Thyroid gland (tissue), 4 donors: ENCODE results near the gene COL12A1. TPM values are rescaled to one million over a fixed set of nuclear protein-coding genes. Genes with fewer than 3 reads are reported as not detected.
"Not testable (repeated sequence)": the region's sequence is repeated elsewhere in the genome, so short reads cannot be mapped to it uniquely, and the experiment has no call there.

Experiments
- DNase-seq, 2 donors: peaks; one replicate each; pipeline ENCODE4 v3.0.0-alpha.2; 2019
- H3K27ac ChIP-seq, 3 donors: fragments of 200-600 bp; sonication (generic); 1 replicate in 2 of 3; 2 replicates in 1 of 3; pipeline ENCODE4 v1.5.1; 2016 to 2019; ENCODE audit warnings: mild to moderate bottlenecking in 1 of 3, moderate library complexity in 1 of 3
- H3K27me3 ChIP-seq: fragments of 200-600 bp; sonication (generic); one replicate; pipeline ENCODE4 v1.5.1; 2019
- H3K36me3 ChIP-seq, 2 donors: fragments of 200-600 bp; sonication (generic); one replicate each; pipeline ENCODE4 v1.5.1; 2016 to 2019
- H3K4me1 ChIP-seq, 2 donors: fragments of 200-600 bp; sonication (generic); one replicate each; pipeline ENCODE4 v1.5.1; 2017 to 2019
- H3K4me3 ChIP-seq, 3 donors: fragments of 200-600 bp; sonication (generic); replicated peaks in 1 of 3; 1 replicate in 2 of 3; 2 replicates in 1 of 3; pipeline ENCODE4 v1.5.1; 2016; ENCODE audit warnings: mild to moderate bottlenecking in 1 of 3
- H3K9me3 ChIP-seq: fragments of 200-600 bp; sonication (generic); one replicate; pipeline ENCODE4 v1.5.1; 2017
- CTCF ChIP-seq, 6 experiments: fragments of 200-600 bp in 3 of 6; fragments of 450-650 bp in 3 of 6; sonication (generic) in 3 of 6; IDR thresholded peaks; one replicate each; pipeline ENCODE4 v1.5.1; 2016 to 2019; ENCODE audit warnings: antibody characterized with exemption in 6 of 6, mild to moderate bottlenecking in 2 of 6, inconsistent platforms in 1 of 6, moderate library complexity in 1 of 6
- POLR2A ChIP-seq, 2 donors: fragments of 450-650 bp; IDR thresholded peaks; one replicate each; pipeline ENCODE4 v1.6.1; 2017; ENCODE audit warnings: antibody characterized with exemption in 2 of 2, mild to moderate bottlenecking in 2 of 2, moderate library complexity in 1 of 2
- WGBS, 2 donors: methylation state at CpG; one replicate each; pipeline ENCODE4 v1.1.5; 2017; 5-methylcytosine and 5-hydroxymethylcytosine counted together
- intact Hi-C: fragments of 100-400 bp; cut with DNase I; formaldehyde crosslinking; loops from one replicate; pipeline ENCODE4 v1.15.1; 2023
- total RNA-seq, 4 donors: library from RNA; depleted of rRNA; stranded (reverse); fragments of >200 nt; gene quantifications; one replicate each; pipeline ENCODE4 v1.2.3, GENCODE V29; 2016

Gene COL12A1
- total RNA-seq, 4 donors from 2014 or later = 17.2 to 52.9 (median 27.0) TPM

- Histone ChIP-seq H3K27ac (no peak overlapping the region), H3K36me3 (no peaks in the 10 kb centered on the region), H3K9me3 (no peaks in the 10 kb centered on the region), H3K4me3 (no peak overlapping the region), H3K27me3 (no peaks in the 10 kb centered on the region), H3K4me1 (peaks cover 8 to 28% of the 10 kb centered on the region in 2 donors)
- intact Hi-C loops = no loop called here
- 56 to 63% methylated on average over 1 of the region's 1 CpG for WGBS, 2 donors
- TF ChIP-seq POLR2A (IDR thresholded peaks at IDR 0.05) = no peak
- TF ChIP-seq CTCF (IDR thresholded peaks at IDR 0.05) = no peak
- no peak for DNase-seq
Observed at GRCh38 chr6:75201021-75201420, 4.8 kb downstream of the COL12A1 start.

- H3K9me3 ChIP-seq = no peaks in the 10 kb centered on the region
- peaks cover 5 to 17% of the 10 kb centered on the region in 2 donors for H3K4me1 ChIP-seq
- no peak for TF ChIP-seq CTCF (IDR thresholded peaks at IDR 0.05)
- no peak for TF ChIP-seq POLR2A (IDR thresholded peaks at IDR 0.05)
- no peak for DNase-seq
- H3K36me3 ChIP-seq = no peaks in the 10 kb centered on the region
- 82 to 85% methylated on average over 3 of the region's 3 CpGs for WGBS, 2 donors
- no peaks in the 10 kb centered on the region for H3K27me3 ChIP-seq
- intact Hi-C loops = no loop called here
- H3K27ac ChIP-seq = no peak overlapping the region
- no peak overlapping the region for H3K4me3 ChIP-seq
Observed at GRCh38 chr6:75199889-75200288, 6.0 kb downstream of the COL12A1 start.

- no peak for TF ChIP-seq POLR2A (IDR thresholded peaks at IDR 0.05)
- Histone ChIP-seq H3K27me3 (no peaks in the 10 kb centered on the region), H3K27ac (no peak overlapping the region), H3K9me3 (no peaks in the 10 kb centered on the region), H3K36me3 (no peaks in the 10 kb centered on the region), H3K4me1 (no peaks in the 10 kb centered on the region), H3K4me3 (no peak overlapping the region)
- 42 to 43% methylated on average over 2 of the region's 2 CpGs for WGBS, 2 donors
- DNase-seq = no peak
- intact Hi-C loops = no loop called here
Observed at GRCh38 chr6:75196081-75196687, 9.7 kb downstream of the COL12A1 start.

GRCh38 chr6:75188221-75188925, 17.5 kb downstream of the COL12A1 start:
- no peak for TF ChIP-seq POLR2A (IDR thresholded peaks at IDR 0.05)
- TF ChIP-seq CTCF (IDR thresholded peaks at IDR 0.05) = no peak
- Histone ChIP-seq H3K4me3 (no peak overlapping the region), H3K27ac (no peak overlapping the region), H3K27me3 (no peaks in the 10 kb centered on the region), H3K9me3 (no peaks in the 10 kb centered on the region), H3K36me3 (no peaks in the 10 kb centered on the region), H3K4me1 (no peaks in the 10 kb centered on the region)
- intact Hi-C loops = loop anchor here (10.0 kb wide), 1 partner anchor 114 kb away; no protein-coding TSS in a partner anchor
- no peak for DNase-seq
- 75 to 85% methylated on average over 3 of the region's 3 CpGs for WGBS, 2 donors

- not testable (repeated sequence) for H3K27ac ChIP-seq, H3K36me3 ChIP-seq, H3K27me3 ChIP-seq, H3K4me1 ChIP-seq, H3K9me3 ChIP-seq, H3K4me3 ChIP-seq, DNase-seq
- 46 to 48% methylated on average over 2 of the region's 2 CpGs for WGBS, 2 donors
- intact Hi-C loops = loop anchor here (10.0 kb wide), 1 partner anchor 112 kb away; no protein-coding TSS in a partner anchor
Observed at GRCh38 chr6:75186581-75186980, 19.3 kb downstream of the COL12A1 start.

- intact Hi-C loops = loop anchor here (10.0 kb wide), 1 partner anchor 108 kb away; no protein-coding TSS in a partner anchor
Observed at GRCh38 chr6:75183099-75183541, 22.7 kb downstream of the COL12A1 start.

More at GRCh38 chr6:75183099-75183541, 22.7 kb downstream of the COL12A1 start:
- no peak for DNase-seq
- Histone ChIP-seq H3K27me3 (no peaks in the 10 kb centered on the region), H3K4me3 (no peak overlapping the region), H3K9me3 (no peaks in the 10 kb centered on the region), H3K4me1 (no peaks in the 10 kb centered on the region), H3K36me3 (no peaks in the 10 kb centered on the region), H3K27ac (no peak overlapping the region)
- TF ChIP-seq POLR2A (IDR thresholded peaks at IDR 0.05) (no peak), CTCF (IDR thresholded peaks at IDR 0.05) (no peak)
- 77 to 80% methylated on average over 5 of the region's 5 CpGs for WGBS, 2 donors
